Stimulated activated CD8-positive, alpha-beta memory T cell treated with anti-CD3 and anti-CD28 coated beads, Interleukin-15, amount 100 ng/mL, for 1 hour (primary cell): ENCODE results near the gene DTL.
"Not testable (repeated sequence)": the region's sequence is repeated elsewhere in the genome, so short reads cannot be mapped to it uniquely, and the experiment has no call there.

Experiments
- DNase-seq: peaks from one replicate; pipeline ENCODE4 v3.0.0-alpha.2; 2020; ENCODE audit warnings: low read depth

Gene DTL, protein sequence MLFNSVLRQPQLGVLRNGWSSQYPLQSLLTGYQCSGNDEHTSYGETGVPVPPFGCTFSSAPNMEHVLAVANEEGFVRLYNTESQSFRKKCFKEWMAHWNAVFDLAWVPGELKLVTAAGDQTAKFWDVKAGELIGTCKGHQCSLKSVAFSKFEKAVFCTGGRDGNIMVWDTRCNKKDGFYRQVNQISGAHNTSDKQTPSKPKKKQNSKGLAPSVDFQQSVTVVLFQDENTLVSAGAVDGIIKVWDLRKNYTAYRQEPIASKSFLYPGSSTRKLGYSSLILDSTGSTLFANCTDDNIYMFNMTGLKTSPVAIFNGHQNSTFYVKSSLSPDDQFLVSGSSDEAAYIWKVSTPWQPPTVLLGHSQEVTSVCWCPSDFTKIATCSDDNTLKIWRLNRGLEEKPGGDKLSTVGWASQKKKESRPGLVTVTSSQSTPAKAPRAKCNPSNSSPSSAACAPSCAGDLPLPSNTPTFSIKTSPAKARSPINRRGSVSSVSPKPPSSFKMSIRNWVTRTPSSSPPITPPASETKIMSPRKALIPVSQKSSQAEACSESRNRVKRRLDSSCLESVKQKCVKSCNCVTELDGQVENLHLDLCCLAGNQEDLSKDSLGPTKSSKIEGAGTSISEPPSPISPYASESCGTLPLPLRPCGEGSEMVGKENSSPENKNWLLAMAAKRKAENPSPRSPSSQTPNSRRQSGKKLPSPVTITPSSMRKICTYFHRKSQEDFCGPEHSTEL

DNA sequence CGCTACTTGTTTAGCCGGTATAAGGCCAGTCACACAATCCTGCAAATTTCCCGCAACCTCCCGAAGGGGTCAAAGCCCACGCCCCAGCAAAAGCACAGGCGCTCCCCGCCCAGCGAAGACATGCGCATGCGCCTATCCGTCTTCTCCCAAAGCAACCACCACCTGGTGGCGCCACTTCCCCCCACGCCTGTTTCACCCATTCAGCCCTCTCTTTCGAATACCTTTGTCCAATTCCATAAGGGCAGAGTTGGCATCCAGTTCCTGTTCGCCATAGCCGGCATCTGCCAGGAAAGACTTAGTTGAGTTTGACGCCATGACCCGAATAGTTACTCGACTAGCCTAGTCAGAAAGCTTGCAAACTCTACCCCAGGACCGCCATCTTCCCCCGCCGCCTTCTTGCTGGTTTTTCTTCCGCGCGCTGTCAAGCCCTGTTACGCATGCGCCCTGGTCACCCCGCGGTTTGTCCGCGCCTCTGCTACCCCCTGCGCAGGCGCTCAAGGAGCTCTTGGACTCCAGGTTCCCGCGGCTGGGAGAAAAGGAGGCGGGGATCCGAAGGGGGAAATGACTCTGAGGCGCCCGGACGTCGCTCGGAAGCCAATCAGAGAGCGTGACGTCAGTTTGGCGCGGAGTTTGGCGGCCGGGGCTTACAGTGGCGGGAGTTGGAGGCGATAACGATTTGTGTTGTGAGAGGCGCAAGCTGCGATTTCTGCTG is at the start of gene DTL, which contains the start of gene INTS7:
TSS of gene DTL (plus strand) at position 626 of the 712 bp plus-strand sequence. CDS start 143 bp downstream, outside the sequence.
TSS of gene INTS7 (minus strand) at position 435 of the 712 bp plus-strand sequence. CDS start at position 315, 120 bp downstream.
- peak; percentile 92 for DNase-seq

DNA sequence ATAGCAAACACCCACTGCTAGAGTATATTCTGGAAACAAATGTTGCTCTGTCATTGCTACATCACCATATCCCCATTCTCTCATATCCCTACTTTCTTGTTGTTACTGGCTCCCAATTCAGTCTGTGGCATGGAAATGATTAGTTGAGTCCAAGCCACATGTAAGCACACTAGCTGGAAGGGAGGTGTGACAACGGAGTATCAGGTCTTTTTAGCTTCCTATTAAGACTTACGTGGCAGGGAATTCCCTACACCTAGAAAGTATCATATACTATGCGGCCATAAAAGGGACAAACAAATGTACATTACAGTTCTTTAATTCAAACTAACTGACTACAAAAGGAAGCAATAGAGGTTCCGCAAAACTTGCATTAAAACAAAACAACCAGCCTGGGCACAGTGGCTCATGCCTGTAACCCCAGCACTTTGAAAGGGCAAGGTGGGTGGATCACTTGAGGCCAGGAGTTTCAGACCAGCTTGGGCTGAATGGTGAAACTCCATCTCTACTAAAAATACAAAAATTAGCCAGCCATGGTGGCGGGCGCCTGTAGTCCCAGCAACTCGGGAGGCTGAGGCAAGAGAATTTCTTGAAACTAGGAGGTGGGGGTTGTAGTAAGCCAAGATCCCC is 48.8 kb upstream of the DTL start:
- DNase-seq, result no peak

DNA sequence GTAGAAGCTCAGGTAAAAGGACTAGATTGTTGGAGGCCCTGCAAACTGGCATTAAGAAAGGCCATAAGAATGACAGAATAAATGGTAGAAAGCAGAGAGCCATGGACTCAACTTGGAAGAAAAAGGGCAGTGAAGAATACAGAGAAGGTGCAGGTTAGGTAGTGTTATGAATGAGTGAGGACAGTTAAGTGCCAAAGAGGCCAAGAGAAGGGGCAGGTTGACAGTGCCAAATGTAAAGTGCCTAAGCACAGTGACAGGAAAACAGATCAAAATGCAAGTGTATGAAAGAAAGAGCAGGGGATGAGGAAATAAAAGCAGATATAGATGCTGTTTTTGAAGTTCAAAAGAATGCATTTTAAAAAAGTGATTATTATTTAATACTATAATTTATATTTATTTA is 43.9 kb upstream of the DTL start:
- no peak for DNase-seq

DNA sequence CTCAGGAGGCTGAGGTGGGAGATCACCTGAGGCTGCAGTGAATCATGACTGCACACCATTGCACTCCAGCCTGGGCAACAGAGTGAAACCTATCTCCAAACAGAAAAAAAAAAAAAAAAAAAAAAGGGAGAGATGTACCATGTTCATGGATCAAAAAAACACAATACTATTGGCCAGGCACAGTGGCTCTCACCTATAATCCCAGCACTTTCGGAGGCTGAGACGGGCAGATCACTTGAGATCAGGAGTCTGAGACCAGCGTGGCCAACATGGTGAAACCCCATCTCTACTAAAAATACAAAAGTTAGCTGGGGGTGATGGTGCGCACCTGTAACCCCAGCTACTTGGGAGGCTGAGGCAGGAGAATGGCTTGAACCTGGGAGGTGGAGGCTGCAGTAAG is 38.1 kb upstream of the DTL start:
- not testable (repeated sequence) for DNase-seq

DNA sequence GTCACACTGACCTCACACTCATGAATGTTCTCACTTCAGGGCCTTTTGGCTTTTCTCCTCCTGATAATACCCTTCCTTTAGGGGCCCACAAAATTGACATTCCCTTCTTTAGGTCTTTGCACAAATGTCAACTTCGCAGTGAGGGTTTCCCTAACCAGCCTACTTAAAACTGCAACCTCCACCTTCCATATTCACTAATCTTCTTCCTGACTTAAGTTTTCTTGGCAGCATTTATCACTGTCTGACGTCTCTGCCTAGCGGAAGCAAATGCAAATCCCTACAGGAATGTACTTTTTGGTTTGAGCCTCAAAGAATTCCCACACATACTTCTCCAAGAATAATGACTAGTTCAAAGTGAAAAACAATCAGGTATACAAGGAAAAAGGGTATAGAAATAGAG is 33.0 kb upstream of the DTL start:
- no peak for DNase-seq

DNA sequence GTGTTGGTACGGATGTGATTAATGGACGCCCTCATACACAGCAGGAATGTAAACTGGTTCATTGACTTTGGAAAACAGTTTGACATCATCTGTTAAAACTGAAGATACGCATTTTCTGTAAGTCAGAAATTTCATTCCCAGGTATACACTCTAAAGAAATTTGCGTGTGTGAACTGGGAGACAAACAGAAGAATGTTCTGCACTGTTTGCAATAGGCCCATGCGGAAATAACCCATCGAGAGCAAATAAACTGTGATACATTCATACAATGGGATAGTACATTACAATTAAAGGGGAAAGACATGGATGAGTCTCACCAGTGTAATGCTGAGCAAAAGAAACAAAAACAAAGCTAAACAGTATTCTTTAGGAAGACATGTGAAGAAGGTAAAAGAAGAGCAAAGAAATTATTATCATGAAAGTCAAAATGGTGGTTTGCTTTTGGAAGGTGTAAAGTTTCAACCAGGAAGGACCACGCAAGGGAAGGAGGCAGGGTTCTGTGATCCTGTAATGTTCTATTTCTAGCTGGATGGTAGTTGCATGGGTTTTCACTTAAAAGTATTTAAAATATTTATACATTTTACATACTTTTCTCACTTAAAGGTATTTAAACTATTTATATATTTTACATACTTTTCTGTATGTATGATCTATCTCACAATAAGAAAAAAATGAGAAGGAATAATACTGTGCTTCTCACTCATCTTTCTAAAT is 30.5 kb upstream of the DTL start:
- no peak for DNase-seq

DNA sequence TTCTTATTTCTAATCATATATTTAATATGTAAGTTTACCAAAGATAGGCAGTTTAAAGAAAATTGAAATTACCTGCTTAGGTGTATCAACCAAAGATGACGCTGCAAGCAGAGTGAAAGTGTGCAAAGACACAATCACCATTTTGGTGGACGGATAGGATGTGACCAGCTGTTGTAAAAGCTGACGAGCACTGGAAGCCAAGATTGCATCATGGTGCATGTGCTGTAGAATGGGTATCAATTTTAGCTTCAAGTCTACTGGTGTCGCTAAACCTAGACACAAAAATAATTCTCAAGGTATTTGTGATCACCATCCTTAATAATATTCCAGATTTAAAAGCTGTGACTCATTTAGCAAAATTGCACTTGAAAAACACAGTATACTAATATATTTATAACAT is 28.4 kb upstream of the DTL start:
- no peak for DNase-seq

DNA sequence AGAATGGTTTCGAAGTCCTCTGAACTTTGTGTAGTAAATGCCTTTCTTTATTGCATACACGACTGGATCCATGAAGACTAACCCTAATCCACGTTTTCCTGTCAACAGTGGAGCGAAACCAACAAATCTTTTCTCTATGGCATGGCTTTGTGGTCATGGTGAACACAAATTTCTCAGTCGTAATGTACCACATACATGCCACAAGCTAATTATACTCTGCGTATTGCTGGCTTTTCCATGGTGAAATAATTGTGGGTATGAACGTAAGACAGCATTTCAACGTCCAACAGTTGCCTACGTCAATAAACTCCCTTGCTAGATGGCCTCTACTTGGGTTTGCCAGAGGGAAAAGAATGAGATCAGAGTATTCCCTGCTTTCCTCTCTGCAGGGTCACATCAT is 27.7 kb upstream of the DTL start:
- DNase-seq, result no peak

DNA sequence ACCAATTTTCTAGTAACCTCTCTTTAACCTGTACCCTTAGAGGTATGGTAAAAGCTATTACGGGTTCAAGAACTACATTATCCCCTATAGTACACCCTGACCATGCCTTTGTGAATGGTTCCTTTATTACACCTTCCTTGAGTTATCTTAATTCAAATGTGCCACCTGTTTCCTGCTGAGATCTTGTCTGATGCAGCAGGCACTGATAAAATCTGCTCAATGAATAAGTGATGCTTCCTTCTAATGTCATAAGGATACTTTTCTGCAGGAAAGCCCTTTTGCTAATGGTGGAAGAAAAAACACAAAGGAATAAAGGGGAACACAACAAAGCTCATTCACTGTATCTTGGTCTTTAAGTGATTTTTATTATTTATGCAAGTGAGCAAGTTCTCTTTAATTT is 26.0 kb upstream of the DTL start:
- no peak for DNase-seq

DNA sequence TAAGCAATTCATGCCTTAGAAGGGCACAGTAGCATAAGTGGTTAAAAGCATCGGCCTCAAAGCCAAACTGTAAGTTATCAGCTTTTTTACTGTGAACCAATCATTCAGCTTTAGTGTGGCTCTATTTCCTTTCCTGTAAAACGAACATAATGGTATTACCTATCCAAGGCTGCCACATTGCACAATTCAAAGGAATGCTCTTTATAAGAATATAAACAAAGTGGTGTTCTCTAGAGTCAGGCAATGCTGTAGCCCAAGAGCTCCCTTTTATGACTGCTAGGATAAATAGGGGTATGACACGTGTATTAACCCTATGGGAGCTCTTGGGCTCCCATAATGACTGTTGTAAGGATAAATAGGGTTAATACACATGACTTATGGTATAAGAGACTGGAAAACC is 25.5 kb upstream of the DTL start:
- no peak for DNase-seq

DNA sequence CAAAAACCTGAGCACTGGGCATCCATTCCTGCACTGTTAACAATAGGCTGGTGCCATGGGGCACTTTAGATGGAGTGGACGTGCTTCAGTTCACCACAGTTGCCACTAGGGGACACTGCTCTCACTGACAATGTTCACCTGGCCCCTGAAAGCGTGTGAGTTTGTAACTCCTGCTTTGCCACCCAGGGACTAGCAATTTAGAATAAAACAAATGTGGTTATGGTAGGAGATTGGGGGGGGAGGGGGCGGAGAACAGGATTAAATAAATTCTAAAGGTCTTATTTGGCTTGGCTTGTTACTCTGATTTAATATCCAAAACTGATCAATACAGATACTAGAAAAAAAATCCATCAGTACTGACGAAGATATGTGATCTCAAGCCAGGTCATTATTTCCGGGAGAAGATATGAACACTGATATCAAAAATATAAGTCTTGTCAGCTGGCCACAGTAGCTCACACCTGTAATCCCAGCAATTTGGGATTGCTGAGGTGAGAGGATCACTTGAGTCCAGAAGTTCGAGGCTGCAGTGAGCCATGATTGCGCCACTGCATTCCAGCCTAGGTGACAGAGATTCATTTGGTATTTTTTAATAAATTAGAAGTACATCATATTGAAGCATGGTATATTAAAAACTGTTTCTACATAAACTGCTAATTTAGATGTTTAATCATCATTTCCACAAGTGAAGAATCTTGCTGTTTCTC is 23.4 kb upstream of the DTL start:
- peak; percentile 38 for DNase-seq

DNA sequence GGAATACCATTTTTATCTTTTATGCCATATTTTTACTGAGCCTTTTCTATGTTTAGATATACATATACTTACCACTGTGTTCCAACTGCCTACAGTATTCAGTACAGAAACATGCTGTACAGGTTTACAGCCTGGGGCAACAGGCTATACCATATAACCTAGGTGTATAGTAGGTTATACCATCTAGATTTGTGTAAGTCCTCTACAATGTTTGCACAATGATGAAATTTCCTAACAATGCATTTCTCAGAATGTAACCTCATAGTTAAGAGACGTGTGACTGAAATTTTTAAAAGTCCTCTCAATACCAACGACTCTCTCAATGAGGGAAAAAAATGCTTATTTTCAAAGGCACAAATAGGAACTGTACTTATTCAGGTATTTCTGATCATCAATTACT is 21.9 kb upstream of the DTL start:
- DNase-seq, result no peak

DNA sequence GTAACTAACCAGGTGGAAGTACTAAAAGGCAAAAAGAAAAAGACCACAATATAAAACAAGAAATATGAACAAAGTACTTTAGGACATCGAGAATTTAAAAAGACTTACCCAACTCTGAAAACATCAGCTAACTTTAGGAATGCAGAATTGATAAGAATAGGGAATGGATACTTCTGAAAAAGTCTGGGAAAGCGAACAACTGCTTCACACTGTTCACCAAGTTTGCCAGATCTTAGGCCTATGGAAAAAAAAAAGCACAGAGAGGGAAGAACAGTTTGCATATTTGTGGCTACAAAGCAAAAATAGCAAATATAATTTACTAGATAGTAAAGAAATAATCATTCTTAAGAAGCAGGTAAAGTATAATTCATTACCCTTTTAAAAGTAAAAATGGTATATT is 14.6 kb upstream of the DTL start:
- DNase-seq, result no peak

DNA sequence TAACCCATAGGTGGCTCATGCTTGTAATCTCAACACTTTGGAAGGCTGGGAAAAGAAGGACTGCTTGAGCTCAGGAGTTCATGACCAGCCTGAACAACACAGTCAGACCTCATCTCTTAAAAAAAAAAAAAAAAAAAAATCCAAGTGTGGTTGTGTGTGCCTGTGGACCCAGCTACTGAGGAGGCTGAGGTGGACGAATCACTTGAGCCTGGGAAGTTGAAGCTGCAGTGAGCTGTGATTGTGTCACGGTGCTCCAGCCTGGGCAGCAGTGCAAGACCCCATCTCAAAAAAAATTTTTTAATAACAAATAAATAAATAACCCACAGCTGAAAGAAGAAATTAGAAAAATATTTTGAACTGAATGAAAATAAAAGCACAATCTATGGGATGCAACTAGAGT is 14.0 kb upstream of the DTL start:
- no peak for DNase-seq

DNA sequence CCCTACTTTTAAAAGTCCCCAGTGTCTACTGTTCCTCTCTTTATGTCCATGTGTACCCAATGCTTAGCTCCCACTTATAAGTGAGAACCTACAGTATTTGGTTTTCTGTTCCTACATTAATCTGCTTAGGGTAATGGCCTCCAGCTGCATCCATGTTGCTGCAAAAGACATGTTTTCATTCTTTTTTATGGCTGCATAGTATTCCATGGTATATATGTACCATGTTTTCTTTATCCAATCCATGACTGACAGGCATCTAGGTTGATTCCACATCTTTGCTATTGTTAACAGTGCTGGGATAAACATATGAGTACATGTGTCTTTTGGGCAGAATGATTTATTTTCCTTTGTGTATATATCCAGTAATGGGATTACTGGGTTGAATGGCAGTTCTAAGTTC is 12.6 kb upstream of the DTL start:
- DNase-seq, result not testable (repeated sequence)

DNA sequence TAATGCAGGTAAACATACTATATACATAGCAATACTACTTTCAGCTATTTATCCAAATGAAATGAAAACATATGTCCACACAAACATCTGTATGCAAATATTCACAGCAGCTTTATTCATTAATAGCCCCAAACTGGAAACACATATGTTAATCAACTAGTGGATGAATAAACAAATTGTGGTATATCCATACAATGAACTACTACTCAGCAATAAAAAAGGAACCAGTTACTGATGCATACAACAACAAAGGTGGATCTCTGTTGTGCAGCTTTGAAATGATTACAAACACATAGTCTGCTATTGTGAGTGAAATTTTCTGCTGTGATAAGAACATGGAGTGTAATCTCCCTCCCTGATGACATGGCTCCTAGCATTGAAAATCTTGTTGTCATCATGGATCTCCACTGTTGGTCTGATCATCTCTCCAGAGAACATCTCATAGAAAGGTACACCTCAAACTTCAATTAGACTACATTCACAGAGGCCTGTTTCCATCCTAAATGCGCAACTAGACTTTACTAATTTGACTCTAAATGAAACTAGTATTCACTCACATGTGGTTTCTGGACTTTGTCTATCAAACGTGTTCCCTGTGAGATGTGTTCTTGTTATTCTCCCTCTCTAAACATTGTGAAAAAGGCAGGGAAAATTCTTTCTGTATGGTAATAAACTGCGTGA is 10.9 kb upstream of the DTL start:
- DNase-seq, result no peak

DNA sequence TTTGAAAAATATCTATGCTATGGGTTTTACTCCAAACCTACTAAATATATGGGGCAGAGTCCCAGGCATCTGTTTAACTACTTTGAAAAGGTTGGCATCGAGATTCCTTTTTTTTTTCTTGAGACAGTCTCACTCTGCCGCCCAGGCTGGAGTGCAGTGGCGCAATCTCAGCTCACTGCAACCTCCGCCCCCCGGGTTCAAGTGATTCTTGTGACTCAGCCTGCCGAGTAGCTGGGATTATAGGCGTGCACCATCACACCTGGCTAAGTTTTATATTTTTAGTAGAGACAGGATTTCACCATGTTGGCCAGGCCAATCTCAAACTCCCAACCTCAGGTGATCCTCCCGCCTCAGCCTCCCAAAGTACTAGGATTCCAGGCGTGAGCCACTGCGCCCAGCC is 7.8 kb upstream of the DTL start:
- DNase-seq, result not testable (repeated sequence)

DNA sequence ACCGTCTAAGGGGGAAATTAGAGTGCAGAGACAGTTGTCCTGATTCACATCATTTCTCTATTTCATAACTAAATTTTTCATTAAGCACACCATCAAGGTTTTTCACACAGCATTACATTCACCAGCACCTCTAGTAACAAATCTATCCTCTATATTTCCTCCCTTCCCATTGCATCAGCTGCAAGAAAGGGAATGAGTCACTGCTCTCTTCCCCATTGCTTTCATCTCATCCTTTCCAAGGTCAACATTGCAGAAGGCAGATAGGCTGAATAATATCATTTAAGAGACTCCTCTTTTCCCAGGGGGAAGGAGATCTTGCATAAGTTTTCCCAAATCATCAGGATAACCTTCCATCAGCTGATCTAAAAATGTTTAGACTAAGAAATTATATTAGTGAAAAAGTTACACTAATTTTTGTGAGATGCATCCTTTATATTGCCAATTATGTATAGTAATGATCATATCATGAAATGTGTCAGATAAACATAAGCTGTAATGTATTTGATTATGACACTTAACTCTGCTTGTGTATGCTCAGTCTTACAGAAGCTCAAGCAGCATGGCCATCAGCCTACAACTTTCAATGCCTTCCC is 4.5 kb upstream of the DTL start:
- no peak for DNase-seq

DNA sequence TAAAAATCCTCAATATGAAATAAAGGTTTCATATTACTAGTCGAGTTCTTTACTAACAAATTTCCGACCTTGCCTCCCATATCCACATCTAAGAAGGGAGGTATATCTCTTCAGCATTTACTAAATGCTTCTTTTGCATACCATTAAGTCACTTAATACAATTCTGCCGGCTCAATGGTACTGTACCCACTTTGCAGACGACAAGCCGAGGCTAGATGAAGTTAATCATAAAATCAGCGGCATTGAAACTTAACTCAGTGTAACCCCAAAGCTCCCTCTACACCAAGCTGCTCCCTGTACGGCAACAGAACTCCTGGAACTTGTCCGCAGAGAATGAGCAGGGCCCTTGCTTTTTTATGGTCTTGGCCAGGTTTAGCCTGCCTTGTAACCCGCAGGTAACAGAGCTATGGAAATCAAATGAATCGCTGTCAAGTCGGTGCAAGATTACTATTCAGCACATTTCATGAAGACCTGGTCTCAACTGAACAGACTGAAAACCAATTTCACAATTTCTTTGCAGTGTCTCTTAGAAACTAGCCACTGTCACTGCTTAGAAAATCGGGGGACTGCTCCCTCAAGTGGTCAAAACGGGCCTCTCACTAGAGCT is 929 bp upstream of the DTL start:
- no peak for DNase-seq
